Panc1 (cell line): ENCODE results near the gene AGR3.

Source experiments
- POLR2AphosphoS5 ChIP-seq: IDR thresholded peaks from 2 replicates; pipeline ENCODE4 v1.6.1; 2012; ENCODE audit warnings: mild to moderate bottlenecking, low read depth, low read length, moderate library complexity
- REST ChIP-seq, 2 experiments: IDR thresholded peaks; 2 replicates each; pipeline ENCODE4 v1.6.1; 2011 to 2012; ENCODE audit warnings: low read depth in 2 of 2, control low read depth in 1 of 2, low read length in 1 of 2, mild to moderate bottlenecking in 1 of 2, moderate library complexity in 1 of 2; ENCODE audit not compliant: insufficient read depth in 1 of 2
- TF ChIP-seq, protein P1 (sequence below): fragments of 450-650 bp; IDR thresholded peaks from 2 replicates; pipeline ENCODE4 v1.5.1; 2017; ENCODE audit warnings: mild to moderate bottlenecking

DNA sequence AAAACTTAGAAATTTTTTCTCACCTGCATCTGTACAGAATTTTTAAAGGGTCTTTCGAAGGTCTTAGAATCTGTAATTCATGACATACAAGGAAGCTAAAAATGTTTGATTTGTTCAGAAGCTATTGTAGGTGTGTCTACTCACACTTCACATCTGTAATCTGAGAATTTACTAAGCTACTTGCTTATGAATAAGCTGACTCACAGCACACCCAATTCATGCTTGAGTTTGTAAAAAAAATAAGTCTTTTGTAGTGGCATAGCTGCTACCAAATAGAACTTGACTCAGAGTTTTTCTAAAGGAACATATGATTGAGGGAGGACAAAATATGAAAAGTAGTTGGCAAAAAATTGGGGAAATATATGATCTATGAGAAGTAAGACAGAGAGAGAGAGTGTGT is 64.2 kb downstream of the AGR3 start:
- TF ChIP-seq, protein P1, sequence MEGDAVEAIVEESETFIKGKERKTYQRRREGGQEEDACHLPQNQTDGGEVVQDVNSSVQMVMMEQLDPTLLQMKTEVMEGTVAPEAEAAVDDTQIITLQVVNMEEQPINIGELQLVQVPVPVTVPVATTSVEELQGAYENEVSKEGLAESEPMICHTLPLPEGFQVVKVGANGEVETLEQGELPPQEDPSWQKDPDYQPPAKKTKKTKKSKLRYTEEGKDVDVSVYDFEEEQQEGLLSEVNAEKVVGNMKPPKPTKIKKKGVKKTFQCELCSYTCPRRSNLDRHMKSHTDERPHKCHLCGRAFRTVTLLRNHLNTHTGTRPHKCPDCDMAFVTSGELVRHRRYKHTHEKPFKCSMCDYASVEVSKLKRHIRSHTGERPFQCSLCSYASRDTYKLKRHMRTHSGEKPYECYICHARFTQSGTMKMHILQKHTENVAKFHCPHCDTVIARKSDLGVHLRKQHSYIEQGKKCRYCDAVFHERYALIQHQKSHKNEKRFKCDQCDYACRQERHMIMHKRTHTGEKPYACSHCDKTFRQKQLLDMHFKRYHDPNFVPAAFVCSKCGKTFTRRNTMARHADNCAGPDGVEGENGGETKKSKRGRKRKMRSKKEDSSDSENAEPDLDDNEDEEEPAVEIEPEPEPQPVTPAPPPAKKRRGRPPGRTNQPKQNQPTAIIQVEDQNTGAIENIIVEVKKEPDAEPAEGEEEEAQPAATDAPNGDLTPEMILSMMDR: no peak
- TF ChIP-seq REST (IDR thresholded peaks at IDR 0.05; ENCODE audit: insufficient read depth in 1 of 2, low read depth in 2 of 2, low read length in 1 of 2) (no peak), POLR2AphosphoS5 (no peak)
